H9 (cell line): ENCODE data around the gene STARD7. TPM values are rescaled to one million over a fixed set of nuclear protein-coding genes. Genes with fewer than 3 reads are reported as not detected.

Source experiments
- DNase-seq: peaks from one replicate; pipeline ENCODE4 v3.0.0-alpha.2; 2017
- H2AFZ ChIP-seq: one replicate; pipeline ENCODE4 v1.6.1; 2013; ENCODE audit warnings: mild to moderate bottlenecking, low read length, control low read depth, moderate library complexity
- H2AK5ac ChIP-seq: 2 replicates; pipeline ENCODE4 v1.6.1; 2013; ENCODE audit warnings: low read length, control low read depth, mixed read lengths; ENCODE audit not compliant: insufficient read length
- H2BK120ac ChIP-seq: one replicate; pipeline ENCODE4 v1.6.1; 2013; ENCODE audit warnings: low read depth, mild to moderate bottlenecking, low read length, control low read depth, inconsistent platforms; ENCODE audit not compliant: poor library complexity, severe bottlenecking
- H2BK12ac ChIP-seq: 2 replicates; pipeline ENCODE4 v1.6.1; 2013; ENCODE audit warnings: low read length, control low read depth, mixed read lengths, low read depth; ENCODE audit not compliant: insufficient read length
- H2BK15ac ChIP-seq: 2 replicates; pipeline ENCODE4 v1.6.1; 2013; ENCODE audit warnings: low read depth, low read length, control low read depth
- H2BK20ac ChIP-seq: one replicate; pipeline ENCODE4 v1.6.1; 2013; ENCODE audit warnings: low read depth, mild to moderate bottlenecking, low read length, control low read depth, inconsistent platforms; ENCODE audit not compliant: poor library complexity, severe bottlenecking
- H2BK5ac ChIP-seq: 2 replicates; pipeline ENCODE4 v1.6.1; 2013; ENCODE audit warnings: low read length, control low read depth, mixed read lengths; ENCODE audit not compliant: insufficient read length
- H3K14ac ChIP-seq: 2 replicates; pipeline ENCODE4 v1.6.1; 2013; ENCODE audit warnings: low read length, control low read depth; ENCODE audit not compliant: insufficient read depth
- H3K18ac ChIP-seq: 2 replicates; pipeline ENCODE4 v1.6.1; 2013; ENCODE audit warnings: low read depth, mild to moderate bottlenecking, mixed read lengths, low read length, control low read depth; ENCODE audit not compliant: insufficient read length
- H3K23ac ChIP-seq: 2 replicates; pipeline ENCODE4 v1.6.1; 2013; ENCODE audit warnings: low read length, control low read depth, mixed read lengths, low read depth; ENCODE audit not compliant: insufficient read length
- H3K23me2 ChIP-seq: 2 replicates; pipeline ENCODE4 v1.6.1; 2013; ENCODE audit warnings: low read depth, mild to moderate bottlenecking, mixed read lengths, low read length, control low read depth; ENCODE audit not compliant: insufficient read length, poor library complexity, severe bottlenecking
- H3K27ac ChIP-seq: 2 replicates; pipeline ENCODE4 v1.5.1; 2013; ENCODE audit warnings: low read length, control low read depth, mixed read lengths, low read depth; ENCODE audit not compliant: insufficient read length
- H3K27me3 ChIP-seq: 2 replicates; pipeline ENCODE4 v1.6.1; 2013; ENCODE audit warnings: low read length, control low read depth, inconsistent platforms; ENCODE audit not compliant: insufficient read depth
- H3K4ac ChIP-seq: 2 replicates; pipeline ENCODE4 v1.6.1; 2013; ENCODE audit warnings: low read depth, mild to moderate bottlenecking, control low read depth, inconsistent platforms, low read length, moderate library complexity
- H3K4me1 ChIP-seq: 2 replicates; pipeline ENCODE4 v1.6.1; 2013; ENCODE audit warnings: low read length, control low read depth, inconsistent platforms; ENCODE audit not compliant: insufficient read depth
- H3K4me2 ChIP-seq: 2 replicates; pipeline ENCODE4 v1.6.1; 2013; ENCODE audit warnings: low read length, control low read depth, mixed read lengths; ENCODE audit not compliant: insufficient read length, insufficient read depth
- H3K56ac ChIP-seq: 2 replicates; pipeline ENCODE4 v1.6.1; 2013; ENCODE audit warnings: low read depth, mild to moderate bottlenecking, mixed read lengths, low read length, control low read depth; ENCODE audit not compliant: insufficient read length
- H3K79me1 ChIP-seq: 2 replicates; pipeline ENCODE4 v1.6.1; 2013; ENCODE audit warnings: low read depth, mild to moderate bottlenecking, moderate library complexity, low read length, control low read depth, inconsistent platforms; ENCODE audit not compliant: insufficient read depth, poor library complexity, severe bottlenecking
- H3K79me2 ChIP-seq: 2 replicates; pipeline ENCODE4 v1.6.1; 2013; ENCODE audit warnings: low read length, control low read depth, inconsistent platforms; ENCODE audit not compliant: insufficient read depth
- H3K9ac ChIP-seq: 2 replicates; pipeline ENCODE4 v1.6.1; 2013; ENCODE audit warnings: low read length, control low read depth, mixed read lengths; ENCODE audit not compliant: insufficient read length; ENCODE audit errors: extremely low read depth
- H3K9me3 ChIP-seq: one replicate; pipeline ENCODE4 v1.6.1; 2013; ENCODE audit warnings: low read depth, low read length, inconsistent platforms; ENCODE audit not compliant: control insufficient read depth
- H3T11ph ChIP-seq: one replicate; pipeline ENCODE4 v1.6.1; 2013; ENCODE audit warnings: mild to moderate bottlenecking, low read length, control low read depth, inconsistent platforms
- H4K20me1 ChIP-seq: one replicate; pipeline ENCODE4 v1.6.1; 2013; ENCODE audit not compliant: control insufficient read depth, insufficient read length, insufficient read depth
- H4K5ac ChIP-seq: 2 replicates; pipeline ENCODE4 v1.6.1; 2013; ENCODE audit warnings: low read depth, mild to moderate bottlenecking, mixed read lengths, low read length, control low read depth; ENCODE audit not compliant: insufficient read length
- H4K8ac ChIP-seq: replicated peaks from 2 replicates; pipeline ENCODE4 v1.6.1; 2013; ENCODE audit warnings: low read length, control low read depth, mixed read lengths, low read depth; ENCODE audit not compliant: insufficient read length
- H4K91ac ChIP-seq: 2 replicates; pipeline ENCODE4 v1.6.1; 2013; ENCODE audit warnings: low read depth, mild to moderate bottlenecking, moderate library complexity, mixed read lengths, low read length, control low read depth; ENCODE audit not compliant: insufficient read length
- H3K27ac Mint-ChIP-seq, 3 experiments: 2 replicates in 2 of 3; 3 replicates in 1 of 3; pipeline ENCODE4 v1.8.0; 2020 to 2021; ENCODE audit warnings: mixed read lengths in 3 of 3, mild to moderate bottlenecking in 1 of 3, moderate library complexity in 1 of 3
- H3K27me3 Mint-ChIP-seq: 2 replicates; pipeline ENCODE4 v1.8.0; 2021; ENCODE audit warnings: low read depth, mild to moderate bottlenecking, moderate library complexity, mixed read lengths
- H3K36me3 Mint-ChIP-seq, 3 experiments: 2 replicates in 2 of 3; 3 replicates in 1 of 3; pipeline ENCODE4 v1.8.0; 2020 to 2021; ENCODE audit warnings: low read depth in 3 of 3, mixed read lengths in 3 of 3; ENCODE audit not compliant: insufficient read depth in 1 of 3
- H3K4me1 Mint-ChIP-seq, 2 experiments: 2 replicates each; pipeline ENCODE4 v1.8.0; 2020; ENCODE audit warnings: mixed read lengths in 2 of 2
- H3K4me3 Mint-ChIP-seq, 2 experiments: 2 replicates in 1 of 2; 3 replicates in 1 of 2; pipeline ENCODE4 v1.8.0; 2020 to 2021; ENCODE audit warnings: mild to moderate bottlenecking in 2 of 2, mixed read lengths in 2 of 2, moderate library complexity in 1 of 2
- H3K9me3 Mint-ChIP-seq, 2 experiments: 2 replicates in 1 of 2; 3 replicates in 1 of 2; pipeline ENCODE4 v1.8.0; 2020; ENCODE audit warnings: mild to moderate bottlenecking in 2 of 2, mixed read lengths in 2 of 2, moderate library complexity in 1 of 2
- WGBS: extraction: QIAGEN DNeasy Blood & Tissue Kit; methylation state at CpG from one replicate; pipeline ENCODE4 v1.1.7; 2013; ENCODE audit warnings: missing lambda C conversion rate, low lambda C conversion rate, mixed read lengths; ENCODE audit not compliant: insufficient read length; ENCODE audit errors: extremely low coverage; 5-methylcytosine and 5-hydroxymethylcytosine counted together
- total RNA-seq: library from RNA; stranded (reverse); gene quantifications from 2 replicates; pipeline ENCODE4 v1.2.1, GENCODE V29; 2021
- TF ChIP-seq, protein P1 (sequence below): fragments of 200-600 bp; sonication (generic); conservative IDR thresholded peaks from 3 replicates; pipeline ENCODE4 v1.8.0; 2021; ENCODE audit warnings: antibody characterized with exemption, mild to moderate bottlenecking

Gene STARD7
- total RNA-seq, 1 experiment from 2014 or later = 212 TPM

DNA sequence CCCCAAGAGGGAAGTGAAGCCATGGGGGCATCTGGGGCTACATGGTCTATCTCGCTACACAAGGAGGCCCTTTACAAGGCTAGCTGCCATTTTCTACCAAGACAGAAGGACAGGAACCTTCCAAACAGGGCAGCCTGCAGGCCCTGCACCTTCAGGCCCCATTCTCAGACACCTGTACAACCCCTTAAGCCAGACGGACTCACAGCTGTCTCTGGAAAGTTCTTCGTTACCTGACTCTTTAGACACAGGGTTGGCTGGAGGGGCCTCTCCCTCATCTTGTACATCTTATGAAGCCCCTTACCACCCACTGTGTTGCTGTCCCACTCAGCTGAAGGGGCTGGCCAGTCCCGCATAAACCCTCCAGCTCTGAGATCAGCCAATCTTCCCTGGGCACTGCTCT, 40.0 kb upstream of the STARD7 start:
- Histone ChIP-seq H3T11ph (no peak overlapping the region), H3K79me1 (no peaks in the 10 kb centered on the region)

More for the DNA sequence above, 40.0 kb upstream of the STARD7 start:
- Histone ChIP-seq H3K9ac (no peak overlapping the region), H3K23me2 (no peaks in the 10 kb centered on the region), H4K8ac (no peak overlapping the region), H3K4ac (no peak overlapping the region), H2AK5ac (no peak overlapping the region), H4K5ac (no peak overlapping the region), H3K4me1 (no peaks in the 10 kb centered on the region), H2BK20ac (no peak overlapping the region), H3K27ac (no peak overlapping the region), H2BK120ac (no peak overlapping the region), H4K91ac (no peak overlapping the region), H3K9me3 (no peaks in the 10 kb centered on the region), H3K23ac (no peak overlapping the region), H3K27me3 (no peaks in the 10 kb centered on the region), H2BK15ac (no peak overlapping the region), H3K4me2 (no peak overlapping the region), H3K79me2 (no peaks in the 10 kb centered on the region), H2BK12ac (no peak overlapping the region), H3K14ac (no peak overlapping the region), H2BK5ac (no peak overlapping the region), H3K18ac (no peak overlapping the region), H2AFZ (no peak overlapping the region), H3K56ac (no peak overlapping the region), H4K20me1 (no peaks in the 10 kb centered on the region)
- Mint-ChIP-seq H3K4me1 (no peaks in the 10 kb centered on the region; a peak in 1 of 4 replicates), H3K9me3 (no peaks in the 10 kb centered on the region), H3K27me3 (no peaks in the 10 kb centered on the region; the same call in 1 of the 2 replicates), H3K27ac (peak overlapping the region in 2 of 3 experiments; percentile 36 to 68; a peak in 1 of 7 replicates), H3K4me3 (no peak overlapping the region), H3K36me3 (peaks cover 4 to 21% (median 13%) of the 10 kb centered on the region in 3 experiments; a peak in 6 of 7 replicates)
- TF ChIP-seq, protein P1, sequence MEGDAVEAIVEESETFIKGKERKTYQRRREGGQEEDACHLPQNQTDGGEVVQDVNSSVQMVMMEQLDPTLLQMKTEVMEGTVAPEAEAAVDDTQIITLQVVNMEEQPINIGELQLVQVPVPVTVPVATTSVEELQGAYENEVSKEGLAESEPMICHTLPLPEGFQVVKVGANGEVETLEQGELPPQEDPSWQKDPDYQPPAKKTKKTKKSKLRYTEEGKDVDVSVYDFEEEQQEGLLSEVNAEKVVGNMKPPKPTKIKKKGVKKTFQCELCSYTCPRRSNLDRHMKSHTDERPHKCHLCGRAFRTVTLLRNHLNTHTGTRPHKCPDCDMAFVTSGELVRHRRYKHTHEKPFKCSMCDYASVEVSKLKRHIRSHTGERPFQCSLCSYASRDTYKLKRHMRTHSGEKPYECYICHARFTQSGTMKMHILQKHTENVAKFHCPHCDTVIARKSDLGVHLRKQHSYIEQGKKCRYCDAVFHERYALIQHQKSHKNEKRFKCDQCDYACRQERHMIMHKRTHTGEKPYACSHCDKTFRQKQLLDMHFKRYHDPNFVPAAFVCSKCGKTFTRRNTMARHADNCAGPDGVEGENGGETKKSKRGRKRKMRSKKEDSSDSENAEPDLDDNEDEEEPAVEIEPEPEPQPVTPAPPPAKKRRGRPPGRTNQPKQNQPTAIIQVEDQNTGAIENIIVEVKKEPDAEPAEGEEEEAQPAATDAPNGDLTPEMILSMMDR = no peak
- DNase-seq = no peak
- no CpG with 5 or more reads among the region's 4 CpGs for WGBS
